ENCODE results near the gene CPEB4. TPM values are rescaled to one million over a fixed set of nuclear protein-coding genes. Genes with fewer than 3 reads are reported as not detected.

The CPEB4 gene
- total and polyA plus RNA-seq, 2 of the 8 experiments (the other 6 are each of a cell fraction or from before 2014, with no cell fraction given) = 8.4 to 13.4 TPM

DNA sequence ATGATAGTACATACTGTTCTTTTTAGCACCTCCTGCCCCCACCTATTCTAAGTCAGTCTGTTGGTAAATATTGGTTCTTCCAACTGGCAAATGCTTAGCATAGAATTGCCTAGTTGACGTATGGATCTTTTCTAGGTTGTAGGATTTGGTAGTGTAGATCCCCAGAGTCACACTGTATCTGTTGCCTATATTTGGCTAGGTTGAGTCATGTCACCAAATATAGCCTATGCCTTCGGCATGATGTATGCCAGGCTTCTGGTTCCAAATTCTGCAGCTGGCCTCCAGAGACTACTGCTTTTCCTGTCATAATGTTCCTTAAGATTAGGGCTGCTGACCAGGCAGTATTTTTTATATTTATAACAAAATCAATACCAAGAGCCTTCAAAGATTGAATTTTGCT lies 38.2 kb downstream of the CPEB4 start:
- H3K4me1 ChIP-seq (replicated peaks in 1 of 4; ENCODE audit: control insufficient read depth in 3 of 4, insufficient read depth in 4 of 4, low read length in 3 of 4) = peaks cover 0 to 15% (median 4%) of the 10 kb centered on the region in 4 experiments; a peak in 4 of 7 replicates
- FAIRE-seq (no peak), DNase-seq (ENCODE audit: low read depth in 1 of 2, low spot score in 2 of 2) (no peak)
- H4K8ac ChIP-seq (ENCODE audit: extremely low read depth, insufficient read depth, low read length) = no peak overlapping the region
- H2BK20ac ChIP-seq (ENCODE audit: low read length) = no peak overlapping the region
- no peak overlapping the region for H3K9ac ChIP-seq (replicated peaks in 1 of 4; ENCODE audit: extremely low read depth in 1 of 4, low read depth in 3 of 4, low read length in 3 of 4)
- no peaks in the 10 kb centered on the region for H3K27me3 ChIP-seq (replicated peaks in 1 of 4; ENCODE audit: control insufficient read depth in 3 of 4, extremely low read depth in 1 of 4, insufficient read depth in 3 of 4, low read length in 3 of 4)
- no peak overlapping the region for H2BK15ac ChIP-seq (ENCODE audit: low read length)
- no peak overlapping the region for H3K4me2 ChIP-seq (ENCODE audit: insufficient read depth in 1 of 2, low read depth in 2 of 2, low read length in 2 of 2)
- H3K4ac ChIP-seq (replicated peaks; ENCODE audit: insufficient read length, low read depth, low read length) = no peak overlapping the region
- H3K23ac ChIP-seq (ENCODE audit: insufficient read length) = no peak overlapping the region
- H2AFZ ChIP-seq (ENCODE audit: low read length) = no peak overlapping the region
- H4K20me1 ChIP-seq (replicated peaks in 1 of 2; ENCODE audit: control insufficient read depth in 1 of 2, insufficient read depth in 2 of 2, low read length in 2 of 2) = no peaks in the 10 kb centered on the region
- H3K36me3 ChIP-seq (ENCODE audit: control insufficient read depth in 2 of 4, insufficient read depth in 4 of 4, low read length in 3 of 4) = no peaks in the 10 kb centered on the region
- H2AK5ac ChIP-seq (ENCODE audit: low read depth, low read length) = no peak overlapping the region
- H3K27ac ChIP-seq (ENCODE audit: low read depth, low read length) = no peak overlapping the region
- H3K18ac ChIP-seq (ENCODE audit: extremely low read depth, low read length) = no peak overlapping the region
- H4K5ac ChIP-seq (ENCODE audit: insufficient read length, low read depth, low read length) = no peak overlapping the region
- H2BK12ac ChIP-seq (ENCODE audit: low read depth, low read length) = no peak overlapping the region
- no peak overlapping the region for H3K4me3 ChIP-seq (ENCODE audit: extremely low read depth in 1 of 4, insufficient read depth in 2 of 4, low read depth in 3 of 4, low read length in 4 of 4)
- H2BK5ac ChIP-seq (ENCODE audit: low read depth, low read length) = no peak overlapping the region
- H2BK120ac ChIP-seq (replicated peaks; ENCODE audit: low read depth, low read length) = no peak overlapping the region
- no peak overlapping the region for H3K14ac ChIP-seq (ENCODE audit: insufficient read length)
- H3K23me2 ChIP-seq (ENCODE audit: low read depth, low read length) = no peaks in the 10 kb centered on the region
- H3K9me3 ChIP-seq (ENCODE audit: insufficient read depth in 2 of 2, low read depth in 1 of 2, low read length in 1 of 2) = no peaks in the 10 kb centered on the region
- 96% methylated on average over 2 of the region's 2 CpGs; no CpG with 5 or more reads in 1 of the 2 experiments for WGBS, 2 experiments (ENCODE audit: extremely low coverage in 1 of 2, insufficient coverage in 1 of 2, insufficient read length in 1 of 2, insufficient replicate concordance in 2 of 2, low coverage in 1 of 2, low lambda C conversion rate in 2 of 2, missing lambda C conversion rate in 1 of 2)
- ChIA-PET CTCF (ENCODE audit: partially characterized antibody) (interaction anchor here (1.1 to 2.3 kb wide), 19 partner anchors 9 to 303 kb away, joined by 3 to 13 read pairs (median 5); no protein-coding TSS in a partner anchor), POLR2A (ENCODE audit: partially characterized antibody) (interaction anchor here (1.4 to 1.8 kb wide), 3 partner anchors 12 to 47 kb away, joined by 3 to 11 read pairs (median 3); no protein-coding TSS in a partner anchor)
- 0 out of 2 replicates have a peak, but pooled peaks cover 3% of the 10 kb centered on the region for H3K79me1 ChIP-seq (ENCODE audit: low read depth, low read length)
- H4K91ac ChIP-seq (replicated peaks; ENCODE audit: insufficient read length, low read length) = no peak overlapping the region
- H3K79me2 ChIP-seq (ENCODE audit: control insufficient read depth in 1 of 2, insufficient read depth in 2 of 2, low read length in 2 of 2) = peaks cover 0 to 7% of the 10 kb centered on the region in 2 experiments; a peak in 2 of 4 replicates
- no peak overlapping the region for H3K56ac ChIP-seq (replicated peaks; ENCODE audit: insufficient read length, low read depth, low read length)
- TF ChIP-seq, protein P1, sequence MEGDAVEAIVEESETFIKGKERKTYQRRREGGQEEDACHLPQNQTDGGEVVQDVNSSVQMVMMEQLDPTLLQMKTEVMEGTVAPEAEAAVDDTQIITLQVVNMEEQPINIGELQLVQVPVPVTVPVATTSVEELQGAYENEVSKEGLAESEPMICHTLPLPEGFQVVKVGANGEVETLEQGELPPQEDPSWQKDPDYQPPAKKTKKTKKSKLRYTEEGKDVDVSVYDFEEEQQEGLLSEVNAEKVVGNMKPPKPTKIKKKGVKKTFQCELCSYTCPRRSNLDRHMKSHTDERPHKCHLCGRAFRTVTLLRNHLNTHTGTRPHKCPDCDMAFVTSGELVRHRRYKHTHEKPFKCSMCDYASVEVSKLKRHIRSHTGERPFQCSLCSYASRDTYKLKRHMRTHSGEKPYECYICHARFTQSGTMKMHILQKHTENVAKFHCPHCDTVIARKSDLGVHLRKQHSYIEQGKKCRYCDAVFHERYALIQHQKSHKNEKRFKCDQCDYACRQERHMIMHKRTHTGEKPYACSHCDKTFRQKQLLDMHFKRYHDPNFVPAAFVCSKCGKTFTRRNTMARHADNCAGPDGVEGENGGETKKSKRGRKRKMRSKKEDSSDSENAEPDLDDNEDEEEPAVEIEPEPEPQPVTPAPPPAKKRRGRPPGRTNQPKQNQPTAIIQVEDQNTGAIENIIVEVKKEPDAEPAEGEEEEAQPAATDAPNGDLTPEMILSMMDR (IDR thresholded peaks at IDR 0.05; ENCODE audit: control extremely low read depth in 1 of 3, insufficient read depth in 1 of 3, low read depth in 1 of 3, low read length in 3 of 3) = no peak
- TF ChIP-seq MAFK (IDR thresholded peaks at IDR 0.05; ENCODE audit: low read depth, low read length) = no peak
- TF ChIP-seq HDAC2 (IDR thresholded peaks at IDR 0.05; ENCODE audit: borderline replicate concordance in 1 of 2, low read depth in 2 of 2, low read length in 2 of 2) = no peak
- TF ChIP-seq KDM1A (IDR thresholded peaks at IDR 0.05; ENCODE audit: borderline replicate concordance, low read length) = no peak
- no peak for TF ChIP-seq ASH2L (IDR thresholded peaks at IDR 0.05; ENCODE audit: low read length)
- no peak for TF ChIP-seq USF2 (IDR thresholded peaks at IDR 0.05; ENCODE audit: low read length)
- TF ChIP-seq, protein P2, sequence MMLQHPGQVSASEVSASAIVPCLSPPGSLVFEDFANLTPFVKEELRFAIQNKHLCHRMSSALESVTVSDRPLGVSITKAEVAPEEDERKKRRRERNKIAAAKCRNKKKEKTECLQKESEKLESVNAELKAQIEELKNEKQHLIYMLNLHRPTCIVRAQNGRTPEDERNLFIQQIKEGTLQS (IDR thresholded peaks at IDR 0.05; ENCODE audit: insufficient read depth, low read depth, low read length) = no peak
- no peak for TF ChIP-seq CREB1 (IDR thresholded peaks at IDR 0.05)
- TF ChIP-seq PHF8 (conservative IDR thresholded peaks at IDR 0.05; ENCODE audit: low read depth, low read length) = no peak

Data from H1 (cell line).